ENCODE measurements around the gene FHIT. TPM values are rescaled to one million over a fixed set of nuclear protein-coding genes. Genes with fewer than 3 reads are reported as not detected.

Gene FHIT
- total and polyA plus RNA-seq, 4 donors: 2.1 to 14.7 (median 6.6) TPM

DNA sequence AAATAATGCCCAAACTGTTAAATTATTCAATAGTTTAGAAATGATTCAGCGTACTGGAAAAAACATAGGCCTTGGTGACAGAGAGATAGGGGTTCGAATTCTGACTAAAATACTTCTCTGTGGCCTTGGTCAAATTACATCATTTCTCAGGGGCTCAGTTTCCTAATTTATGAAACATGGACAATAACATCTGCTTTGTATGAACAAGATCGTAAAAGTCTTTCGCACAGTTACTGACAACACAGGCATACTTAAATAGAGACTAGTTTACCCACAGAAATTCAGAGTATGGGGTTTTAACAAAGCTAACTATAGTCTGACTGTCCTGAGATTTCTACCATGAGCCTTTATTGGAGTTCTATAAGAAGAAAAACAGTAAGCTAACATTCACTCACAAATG lies 440.4 kb downstream of the FHIT start:
- Histone ChIP-seq H3K36me3 (ENCODE audit: control insufficient read depth in 4 of 4, insufficient read depth in 3 of 4, low read depth in 1 of 4, low read length in 3 of 4) (no peaks in the 10 kb centered on the region), H3K27me3 (ENCODE audit: control insufficient read depth in 4 of 4, insufficient read depth in 4 of 4, low read length in 3 of 4) (no peaks in the 10 kb centered on the region), H3K4me1 (ENCODE audit: control insufficient read depth in 4 of 4, insufficient read depth in 4 of 4, low read length in 3 of 4) (no peaks in the 10 kb centered on the region), H3K27ac (ENCODE audit: low read depth in 1 of 2, low read length in 2 of 2) (no peak overlapping the region), H3K4me3 (ENCODE audit: low read depth in 1 of 3, low read length in 3 of 3) (no peak overlapping the region), H3K9ac (ENCODE audit: low read depth in 1 of 2, low read length in 2 of 2) (no peak overlapping the region), H3K9me3 (ENCODE audit: control insufficient read depth in 4 of 4, low read length in 3 of 4) (no peaks in the 10 kb centered on the region)
- no peak for DNase-seq (ENCODE audit: low spot score)
- TF ChIP-seq EGR1 (IDR thresholded peaks at IDR 0.05; ENCODE audit: low read depth in 2 of 2) (no peak), JUND (IDR thresholded peaks at IDR 0.05) (no peak), NR2F2 (IDR thresholded peaks at IDR 0.05) (no peak), ZBTB33 (IDR thresholded peaks at IDR 0.05) (no peak), HNF4A (conservative IDR thresholded peaks at IDR 0.05) (no peak), FOXA1 (IDR thresholded peaks at IDR 0.05) (no peak), RAD21 (IDR thresholded peaks at IDR 0.05) (no peak), REST (IDR thresholded peaks at IDR 0.05) (no peak), GABPA (IDR thresholded peaks at IDR 0.05 in 1 of 2, conservative IDR thresholded peaks at IDR 0.05 in 1 of 2) (no peak), FOXA2 (IDR thresholded peaks at IDR 0.05) (no peak), HNF4G (IDR thresholded peaks at IDR 0.05) (no peak)
- TF ChIP-seq, protein P1, sequence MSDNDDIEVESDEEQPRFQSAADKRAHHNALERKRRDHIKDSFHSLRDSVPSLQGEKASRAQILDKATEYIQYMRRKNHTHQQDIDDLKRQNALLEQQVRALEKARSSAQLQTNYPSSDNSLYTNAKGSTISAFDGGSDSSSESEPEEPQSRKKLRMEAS (IDR thresholded peaks at IDR 0.05): no peak
- WGBS: 72% methylated on average over 4 of the region's 4 CpGs

GRCh38 chr3:60809857-60810610 lies 441.2 kb downstream of the FHIT start:
- TF ChIP-seq ZBTB33 (IDR thresholded peaks at IDR 0.05) (no peak), FOXA2 (IDR thresholded peaks at IDR 0.05) (no peak), CTCF (IDR thresholded peaks at IDR 0.05; ENCODE audit: low read depth, low read length, missing input control) (no peak), SP1 (IDR thresholded peaks at IDR 0.05) (no peak), HNF4G (IDR thresholded peaks at IDR 0.05) (no peak), FOXA1 (IDR thresholded peaks at IDR 0.05) (no peak), GABPA (IDR thresholded peaks at IDR 0.05 in 1 of 2, conservative IDR thresholded peaks at IDR 0.05 in 1 of 2) (no peak), RAD21 (IDR thresholded peaks at IDR 0.05) (no peak), YY1 (IDR thresholded peaks at IDR 0.05) (no peak), JUND (IDR thresholded peaks at IDR 0.05) (no peak), ATF3 (IDR thresholded peaks at IDR 0.05) (no peak), TAF1 (conservative IDR thresholded peaks at IDR 0.05) (no peak), REST (IDR thresholded peaks at IDR 0.05) (no peak)
- no peak overlapping the region for H3K27ac ChIP-seq (ENCODE audit: low read depth in 1 of 2, low read length in 2 of 2)
- no peak overlapping the region for H3K4me3 ChIP-seq (ENCODE audit: low read depth in 1 of 3, low read length in 3 of 3)
- no peaks in the 10 kb centered on the region for H3K4me1 ChIP-seq (ENCODE audit: control insufficient read depth in 4 of 4, insufficient read depth in 4 of 4, low read length in 3 of 4)
- 79% methylated on average over 4 of the region's 4 CpGs for WGBS
- no peaks in the 10 kb centered on the region for H3K9me3 ChIP-seq (ENCODE audit: control insufficient read depth in 4 of 4, low read length in 3 of 4)
- H3K36me3 ChIP-seq (ENCODE audit: control insufficient read depth in 4 of 4, insufficient read depth in 3 of 4, low read depth in 1 of 4, low read length in 3 of 4): no peaks in the 10 kb centered on the region
- no peak for DNase-seq (ENCODE audit: low spot score)
- H3K9ac ChIP-seq (ENCODE audit: low read depth in 1 of 2, low read length in 2 of 2): no peak overlapping the region
- H3K27me3 ChIP-seq (ENCODE audit: control insufficient read depth in 4 of 4, insufficient read depth in 4 of 4, low read length in 3 of 4): no peaks in the 10 kb centered on the region

Measured in liver (tissue), 9 donors.